Dermis microvascular lymphatic vessel endothelial cell (primary cell): ENCODE data around the gene FRA10AC1. TPM values are rescaled to one million over a fixed set of nuclear protein-coding genes. Genes with fewer than 3 reads are reported as not detected.

Experiments used
- DNase-seq, 2 donors: peaks; one replicate each; pipeline versions ENCODE4 v3.0.0 to v3.0.0-alpha.2; 2010; ENCODE audit warnings: low read depth in 2 of 2
- total RNA-seq: library from RNA; depleted of rRNA; stranded (reverse); fragments of >200 nt; gene quantifications from 2 replicates; pipeline ENCODE4 v1.2.1, GENCODE V29; 2014

The FRA10AC1 gene
- total RNA-seq: 2.4 and 3.7 TPM in 2 replicates

- DNase-seq: peak; percentile 89 to 95
Measured at GRCh38 chr10:93702210-93703001, at the start of gene FRA10AC1. TSS of gene FRA10AC1 (minus strand) at chr10:93702592. CDS start at chr10:93700106, 2,486 bp downstream.

- DNase-seq: peak; percentile 5 to 21
Measured at GRCh38 chr10:93751832-93752231, 49.4 kb upstream of the FRA10AC1 start.

GRCh38 chr10:93751124-93751523 lies 48.7 kb upstream of the FRA10AC1 start:
- no peak for DNase-seq

- no peak for DNase-seq
Measured at GRCh38 chr10:93749218-93749799, 46.9 kb upstream of the FRA10AC1 start.

- DNase-seq: no peak
Measured at GRCh38 chr10:93746844-93747284, 44.5 kb upstream of the FRA10AC1 start.

GRCh38 chr10:93745408-93746065 lies 43.1 kb upstream of the FRA10AC1 start:
- DNase-seq: peak in 1 of 2 donors; percentile 8

GRCh38 chr10:93742633-93743349 lies 40.4 kb upstream of the FRA10AC1 start:
- DNase-seq: no peak

GRCh38 chr10:93741367-93741766 lies 39.0 kb upstream of the FRA10AC1 start:
- DNase-seq: no peak

GRCh38 chr10:93726024-93726423 lies 23.6 kb upstream of the FRA10AC1 start:
- DNase-seq: no peak

GRCh38 chr10:93723153-93723552 lies 20.8 kb upstream of the FRA10AC1 start:
- DNase-seq: no peak

GRCh38 chr10:93722550-93722949 lies 20.2 kb upstream of the FRA10AC1 start:
- no peak for DNase-seq

- no peak for DNase-seq
Measured at GRCh38 chr10:93719901-93720300, 17.5 kb upstream of the FRA10AC1 start.

- no peak for DNase-seq
Measured at GRCh38 chr10:93718937-93719725, 16.7 kb upstream of the FRA10AC1 start.

- no peak for DNase-seq
Measured at GRCh38 chr10:93716766-93717165, 14.4 kb upstream of the FRA10AC1 start.

- no peak for DNase-seq
Measured at GRCh38 chr10:93715345-93715744, 13.0 kb upstream of the FRA10AC1 start.

- no peak for DNase-seq
Measured at GRCh38 chr10:93712593-93712992, 10.2 kb upstream of the FRA10AC1 start.

- no peak for DNase-seq
Measured at GRCh38 chr10:93711891-93712290, 9.5 kb upstream of the FRA10AC1 start.

- no peak for DNase-seq
Measured at GRCh38 chr10:93710333-93710909, 8.0 kb upstream of the FRA10AC1 start.

GRCh38 chr10:93707623-93708022 lies 5.2 kb upstream of the FRA10AC1 start:
- no peak for DNase-seq

GRCh38 chr10:93704451-93704850 lies 2.1 kb upstream of the FRA10AC1 start:
- DNase-seq: no peak

GRCh38 chr10:93703841-93704240 lies 1.4 kb upstream of the FRA10AC1 start:
- DNase-seq: no peak
